Ovary (tissue), 9 donors: ENCODE measurements around the gene SLC11A1. TPM values are rescaled to one million over a fixed set of nuclear protein-coding genes. Genes with fewer than 3 reads are reported as not detected.

Experiments
- DNase-seq, 5 donors: peaks; one replicate each; pipeline ENCODE4 v3.0.0-alpha.2; 2019 to 2020
- H3K27ac ChIP-seq, 2 donors: fragments of 200-600 bp; one replicate each; pipeline versions ENCODE4 v1.5.1 to v1.8.0; 2019 to 2022
- H3K27me3 ChIP-seq: fragments of 200-600 bp; one replicate; pipeline ENCODE4 v1.8.0; 2022
- H3K36me3 ChIP-seq: fragments of 200-600 bp; sonication (generic); one replicate; pipeline ENCODE4 v1.5.1; 2019
- H3K4me1 ChIP-seq: one replicate; pipeline ENCODE4 v1.8.1; 2013; ENCODE audit warnings: mild to moderate bottlenecking, moderate library complexity; ENCODE audit not compliant: insufficient read depth
- H3K4me3 ChIP-seq: fragments of 200-600 bp; sonication (generic); one replicate; pipeline ENCODE4 v1.5.1; 2017
- H3K9me3 ChIP-seq, 2 donors: fragments of 200-600 bp in 1 of 2; sonication (generic) in 1 of 2; one replicate each; pipeline versions ENCODE4 v1.5.1 to v1.8.1; 2013 to 2019; ENCODE audit warnings: mild to moderate bottlenecking in 1 of 2, moderate library complexity in 1 of 2
- CTCF ChIP-seq, 3 donors: fragments of 450-650 bp in 2 of 3; fragments of 200-600 bp in 1 of 3; IDR thresholded peaks; one replicate each; pipeline versions ENCODE4 v1.5.1 to v1.8.0; 2016 to 2022; ENCODE audit warnings: antibody characterized with exemption in 3 of 3, mild to moderate bottlenecking in 1 of 3
- EP300 ChIP-seq: sonication (generic); formaldehyde crosslinking; IDR thresholded peaks from one replicate; pipeline ENCODE4 v1.6.1; 2017; ENCODE audit warnings: antibody characterized with exemption
- POLR2A ChIP-seq: fragments of 450-650 bp; IDR thresholded peaks from one replicate; pipeline ENCODE4 v1.6.1; 2017; ENCODE audit warnings: antibody characterized with exemption, mild to moderate bottlenecking, moderate library complexity
- WGBS, 3 donors: extraction: QIAGEN DNeasy Blood & Tissue Kit in 1 of 3; methylation state at CpG; one replicate each; pipeline versions ENCODE4 v1.1.5 to v1.1.7; 2013 to 2017; 5-methylcytosine and 5-hydroxymethylcytosine counted together
- intact Hi-C, 4 donors: fragments of 100-400 bp; cut with DNase I; formaldehyde crosslinking; loops; one replicate each; pipeline versions ENCODE4 v1.11.0 to v1.15.1; 2022 to 2023
- microRNA counts: library from miRNA; unstranded; fragments of <30 nt; microRNA quantifications from one replicate; lab custom pipeline; 2016
- microRNA-seq, 3 donors: library from miRNA; unstranded; fragments of <30 nt; microRNA quantifications; one replicate each; pipeline versions ENCODE4 to v1.2.0, GENCODE V29; 2019 to 2020
- polyA plus RNA-seq, 2 donors: library from polyadenylated mRNA; stranded (reverse); fragments of 200-250 nt in 1 of 2; fragments of 350-450 nt in 1 of 2; fragmentation: Illumina TruSeq in 1 of 2; extraction: RNeasy Lipid Tissue Mini Kit (QIAGEN cat#74804) in 1 of 2; gene quantifications; one replicate each; pipeline ENCODE4 v1.2.3, GENCODE V29; 2013 to 2014
- small RNA-seq: library from RNA; depleted of rRNA; stranded (forward); fragments of <200 nt; gene quantifications from one replicate; pipeline ENCODE3, GENCODE V24; 2016
- total RNA-seq, 7 donors: library from RNA; depleted of rRNA in 2 of 7; stranded (reverse); fragments of >200 nt in 2 of 7; fragmentation: NEBNext Ultra II Directional in 3 of 7; extraction: Animal tissue kit (Norgen Biotek cat#: 25700) in 3 of 7; gene quantifications; one replicate each; pipeline versions ENCODE4 v1.1.0 to v1.2.4, GENCODE V29; 2016 to 2023
- donor health status: DM: no; HTN: no; CAD: no; lungs with moderate emphysema.
- donor health status: DM: no; HTN: no; CAD: no.
- donor health status: Bipolar disorder and iron deficiency.
- donor health status: DM: yes; HTN: yes; CAD: no.
- donor health status: DM: no; HTN: no; CAD: no.
- donor health status: DM: yes; HTN: yes; CAD: no.

Gene SLC11A1
- total and polyA plus RNA-seq, 9 donors, result 0.83 to 28.9 (median 5.4) TPM

GRCh38 chr2:218444692-218445357 is 62.8 kb downstream of the SLC11A1 start:
- H3K36me3 ChIP-seq, result no peaks in the 10 kb centered on the region
- intact Hi-C loops, result no loop called here

GRCh38 chr2:218445602-218446001 is 63.5 kb downstream of the SLC11A1 start:
- Histone ChIP-seq H3K27me3 (no peaks in the 10 kb centered on the region), H3K27ac (no peak overlapping the region), H3K36me3 (no peaks in the 10 kb centered on the region), H3K9me3 (no peaks in the 10 kb centered on the region), H3K4me3 (no peak overlapping the region), H3K4me1 (no peaks in the 10 kb centered on the region)
- DNase-seq, result no peak
- TF ChIP-seq EP300, result no peak
- no peak for TF ChIP-seq POLR2A
- no peak for TF ChIP-seq CTCF (IDR thresholded peaks at IDR 0.05)
- intact Hi-C loops, result no loop called here

More at GRCh38 chr2:218444692-218445357, 62.8 kb downstream of the SLC11A1 start:
- Histone ChIP-seq H3K27me3 (no peaks in the 10 kb centered on the region), H3K9me3 (no peaks in the 10 kb centered on the region), H3K27ac (no peak overlapping the region), H3K4me1 (no peaks in the 10 kb centered on the region), H3K4me3 (no peak overlapping the region)
- no peak for DNase-seq
- 96 to 100% (median 97%) methylated on average over 7 of the region's 7 CpGs for WGBS, 3 donors
- TF ChIP-seq CTCF (IDR thresholded peaks at IDR 0.05), result no peak
- TF ChIP-seq POLR2A, result no peak
- TF ChIP-seq EP300, result no peak

MicroRNA genes within 50 kb of the gene (microRNA counts, 767-probe panel; counts per million panel counts)
- microRNA hsa-miR-26b-5p (lab: Ali Mortazavi, UCI), result 6,017 counts per million, percentile 97 among the panel's probes with 10 or more counts

Small RNA genes within 50 kb of the gene (microRNA-seq; reads per million reads assigned to microRNA genes)
- gene MIR26B (28,433 to 75,475 (median 28,756) reads per million in 3 donors), gene MIR6810 (0 to 0.75 (median 0.36) reads per million in 3 donors)

Small RNA genes within 50 kb of the gene (small RNA-seq; reads per million reads assigned to genes)
- 344 reads per million, percentile 95 among the genes with 10 or more reads in this experiment for gene MIR26B
- 0.15 reads per million for gene MIR6810

Other genes with a start within 250 kb of the SLC11A1 start
- gene CXCR1, start 215.3 kb upstream of the SLC11A1 start, total RNA-seq, result under 1 TPM in 4 of 7 donors, not detected in 3; 0.10 to 0.43 (median 0.32) TPM
- gene CXCR1, start 215.3 kb upstream of the SLC11A1 start, polyA plus RNA-seq, result 1 to 10 TPM in 1 of 2 donors, under 1 TPM in 1; 0.04 to 1.4 TPM
- gene ARPC2, start 165.1 kb upstream of the SLC11A1 start, total RNA-seq, result 100 to 1,000 TPM; 135 to 229 (median 166) TPM
- gene ARPC2, start 165.1 kb upstream of the SLC11A1 start, polyA plus RNA-seq, result 100 to 1,000 TPM; 170 to 357 TPM
- 1 to 10 TPM in 5 of 7 donors, under 1 TPM in 2; 0.38 to 3.8 (median 2.1) TPM for gene GPBAR1, start 121.3 kb upstream of the SLC11A1 start, total RNA-seq
- gene GPBAR1, start 121.3 kb upstream of the SLC11A1 start, polyA plus RNA-seq, result 1 to 10 TPM in 1 of 2 donors, under 1 TPM in 1; 0.28 to 2.8 TPM
- gene AAMP, start 112.1 kb upstream of the SLC11A1 start, total RNA-seq, result 100 to 1,000 TPM in 5 of 7 donors, 10 to 100 TPM in 2; 86.5 to 123 (median 106) TPM
- 100 to 1,000 TPM in 1 of 2 donors, 10 to 100 TPM in 1; 71.1 to 144 TPM for gene AAMP, start 112.1 kb upstream of the SLC11A1 start, polyA plus RNA-seq
- gene PNKD, start 111.8 kb upstream of the SLC11A1 start, total RNA-seq, result 10 to 100 TPM; 37.3 to 59.6 (median 48.1) TPM
- 10 to 100 TPM; 23.3 to 74.5 TPM for gene PNKD, start 111.8 kb upstream of the SLC11A1 start, polyA plus RNA-seq
- gene TMBIM1, start 89.8 kb upstream of the SLC11A1 start, total RNA-seq, result 100 to 1,000 TPM in 6 of 7 donors, 10 to 100 TPM in 1; 80.6 to 137 (median 114) TPM
- 100 to 1,000 TPM; 106 to 259 TPM for gene TMBIM1, start 89.8 kb upstream of the SLC11A1 start, polyA plus RNA-seq
- 1 to 10 TPM in 5 of 7 donors, not detected in 2; 1.2 to 9.4 (median 1.4) TPM for gene CATIP, start 25.4 kb upstream of the SLC11A1 start, total RNA-seq
- gene CATIP, start 25.4 kb upstream of the SLC11A1 start, polyA plus RNA-seq, result under 1 TPM in 1 of 2 donors, not detected in 1; 0.12 TPM
- gene CTDSP1, start 17.6 kb downstream of the SLC11A1 start, total RNA-seq, result 100 to 1,000 TPM in 5 of 7 donors, 10 to 100 TPM in 2; 68.8 to 211 (median 159) TPM
- gene CTDSP1, start 17.6 kb downstream of the SLC11A1 start, polyA plus RNA-seq, result 100 to 1,000 TPM in 1 of 2 donors, 10 to 100 TPM in 1; 38.6 to 135 TPM
- gene VIL1, start 36.9 kb downstream of the SLC11A1 start, total RNA-seq, result 1 to 10 TPM in 1 of 7 donors, under 1 TPM in 1, not detected in 5; 0.38 to 1.3 TPM
- under 1 TPM in 1 of 2 donors, not detected in 1; 0.05 TPM for gene VIL1, start 36.9 kb downstream of the SLC11A1 start, polyA plus RNA-seq
- 10 to 100 TPM; 13.3 to 56.8 (median 21.3) TPM for gene USP37, start 186.1 kb downstream of the SLC11A1 start, total RNA-seq
- gene USP37, start 186.1 kb downstream of the SLC11A1 start, polyA plus RNA-seq, result 1 to 10 TPM; 4.2 to 6.1 TPM
- 10 to 100 TPM; 28.3 to 53.9 (median 33.2) TPM for gene CNOT9, start 186.6 kb downstream of the SLC11A1 start, total RNA-seq
- gene CNOT9, start 186.6 kb downstream of the SLC11A1 start, polyA plus RNA-seq, result 10 to 100 TPM; 16.2 to 34.3 TPM
- 1 to 10 TPM in 3 of 7 donors, under 1 TPM in 4; 0.24 to 1.5 (median 0.91) TPM for gene PLCD4, start 225.6 kb downstream of the SLC11A1 start, total RNA-seq
- under 1 TPM; 0.21 to 0.88 TPM for gene PLCD4, start 225.6 kb downstream of the SLC11A1 start, polyA plus RNA-seq